SU-DHL-6 (cell line): ENCODE results near the gene FAM20C.

Source experiments
- EZH2phosphoT487 ChIP-seq: fragments of 200-600 bp; sonication (generic), shearing (Covaris generic); conservative IDR thresholded peaks from 2 replicates; pipeline ENCODE4 v1.6.1; 2018; ENCODE audit warnings: mild to moderate bottlenecking, antibody characterized with exemption, low read length, moderate library complexity, mixed read lengths
- TF ChIP-seq, protein P1 (sequence below): fragments of 200-600 bp; sonication (generic); IDR thresholded peaks from one replicate; pipeline ENCODE4 v1.5.1; 2017; ENCODE audit warnings: antibody characterized with exemption, mild to moderate bottlenecking, low read length, moderate library complexity; ENCODE audit not compliant: insufficient read depth, poor library complexity, severe bottlenecking

DNA sequence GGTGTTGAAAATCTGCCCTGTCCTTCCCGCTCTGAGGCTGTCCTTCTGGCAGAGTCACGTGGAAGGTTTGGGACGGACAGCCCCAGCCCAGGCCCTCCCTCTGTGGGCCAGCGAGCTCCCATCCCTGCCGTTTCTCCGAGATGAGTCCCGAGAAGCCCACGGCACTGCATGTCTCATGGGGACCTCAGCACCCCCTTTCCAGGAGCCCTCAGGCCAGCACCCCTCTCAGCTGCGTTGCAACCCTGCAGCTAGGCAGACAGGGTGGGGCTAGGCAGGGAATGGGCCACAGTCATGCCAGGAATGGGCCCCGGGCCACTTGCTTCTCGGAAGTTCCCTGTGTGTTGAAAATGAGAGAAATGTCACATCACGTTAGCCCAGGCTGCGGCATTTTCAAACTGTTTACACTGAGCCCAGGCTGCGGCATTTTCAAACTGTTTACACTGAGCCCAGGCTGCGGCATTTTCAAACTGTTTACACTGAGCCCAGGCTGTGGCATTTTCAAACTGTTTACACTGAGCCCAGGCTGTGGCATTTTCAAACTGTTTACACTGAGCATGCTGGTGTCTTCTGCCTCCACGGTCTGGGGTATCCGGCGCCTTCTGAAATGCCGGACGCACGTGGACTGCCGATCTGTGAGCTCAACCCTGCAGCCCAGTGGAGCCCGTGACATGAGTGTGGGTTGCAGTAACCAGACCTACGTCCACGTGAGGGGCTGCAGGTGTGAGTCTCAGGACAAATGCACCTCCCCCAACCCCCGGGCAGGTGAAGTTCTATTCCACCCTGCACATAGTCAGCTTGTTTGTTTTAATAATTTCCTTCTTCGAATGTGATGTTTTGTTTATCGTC lies 42.6 kb downstream of the FAM20C start:
- TF ChIP-seq, protein P1, sequence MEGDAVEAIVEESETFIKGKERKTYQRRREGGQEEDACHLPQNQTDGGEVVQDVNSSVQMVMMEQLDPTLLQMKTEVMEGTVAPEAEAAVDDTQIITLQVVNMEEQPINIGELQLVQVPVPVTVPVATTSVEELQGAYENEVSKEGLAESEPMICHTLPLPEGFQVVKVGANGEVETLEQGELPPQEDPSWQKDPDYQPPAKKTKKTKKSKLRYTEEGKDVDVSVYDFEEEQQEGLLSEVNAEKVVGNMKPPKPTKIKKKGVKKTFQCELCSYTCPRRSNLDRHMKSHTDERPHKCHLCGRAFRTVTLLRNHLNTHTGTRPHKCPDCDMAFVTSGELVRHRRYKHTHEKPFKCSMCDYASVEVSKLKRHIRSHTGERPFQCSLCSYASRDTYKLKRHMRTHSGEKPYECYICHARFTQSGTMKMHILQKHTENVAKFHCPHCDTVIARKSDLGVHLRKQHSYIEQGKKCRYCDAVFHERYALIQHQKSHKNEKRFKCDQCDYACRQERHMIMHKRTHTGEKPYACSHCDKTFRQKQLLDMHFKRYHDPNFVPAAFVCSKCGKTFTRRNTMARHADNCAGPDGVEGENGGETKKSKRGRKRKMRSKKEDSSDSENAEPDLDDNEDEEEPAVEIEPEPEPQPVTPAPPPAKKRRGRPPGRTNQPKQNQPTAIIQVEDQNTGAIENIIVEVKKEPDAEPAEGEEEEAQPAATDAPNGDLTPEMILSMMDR, result no peak
- TF ChIP-seq EZH2phosphoT487, result no peak
